ENCODE measurements around the gene KIAA0232.

- TF ChIP-seq CTCF (IDR thresholded peaks at IDR 0.05; ENCODE audit: low read depth, low read length, poor library complexity, severe bottlenecking) (no peak), EZH2phosphoT487 (IDR thresholded peaks at IDR 0.05; ENCODE audit: borderline replicate concordance, low read length) (no peak)
Observed at GRCh38 chr4:6869944-6870343, 87.4 kb downstream of the KIAA0232 start.
